H9 (cell line): ENCODE data around the gene OR12D1. TPM values are rescaled to one million over a fixed set of nuclear protein-coding genes. Genes with fewer than 3 reads are reported as not detected.

Experiments
- DNase-seq: peaks from one replicate; pipeline ENCODE4 v3.0.0-alpha.2; 2017
- H2AFZ ChIP-seq: one replicate; pipeline ENCODE4 v1.6.1; 2013; ENCODE audit warnings: mild to moderate bottlenecking, low read length, control low read depth, moderate library complexity
- H2AK5ac ChIP-seq: 2 replicates; pipeline ENCODE4 v1.6.1; 2013; ENCODE audit warnings: low read length, control low read depth, mixed read lengths; ENCODE audit not compliant: insufficient read length
- H2BK120ac ChIP-seq: one replicate; pipeline ENCODE4 v1.6.1; 2013; ENCODE audit warnings: low read depth, mild to moderate bottlenecking, low read length, control low read depth, inconsistent platforms; ENCODE audit not compliant: poor library complexity, severe bottlenecking
- H2BK12ac ChIP-seq: 2 replicates; pipeline ENCODE4 v1.6.1; 2013; ENCODE audit warnings: low read length, control low read depth, mixed read lengths, low read depth; ENCODE audit not compliant: insufficient read length
- H2BK15ac ChIP-seq: 2 replicates; pipeline ENCODE4 v1.6.1; 2013; ENCODE audit warnings: low read depth, low read length, control low read depth
- H2BK20ac ChIP-seq: one replicate; pipeline ENCODE4 v1.6.1; 2013; ENCODE audit warnings: low read depth, mild to moderate bottlenecking, low read length, control low read depth, inconsistent platforms; ENCODE audit not compliant: poor library complexity, severe bottlenecking
- H2BK5ac ChIP-seq: 2 replicates; pipeline ENCODE4 v1.6.1; 2013; ENCODE audit warnings: low read length, control low read depth, mixed read lengths; ENCODE audit not compliant: insufficient read length
- H3K14ac ChIP-seq: 2 replicates; pipeline ENCODE4 v1.6.1; 2013; ENCODE audit warnings: low read length, control low read depth; ENCODE audit not compliant: insufficient read depth
- H3K18ac ChIP-seq: 2 replicates; pipeline ENCODE4 v1.6.1; 2013; ENCODE audit warnings: low read depth, mild to moderate bottlenecking, mixed read lengths, low read length, control low read depth; ENCODE audit not compliant: insufficient read length
- H3K23ac ChIP-seq: 2 replicates; pipeline ENCODE4 v1.6.1; 2013; ENCODE audit warnings: low read length, control low read depth, mixed read lengths, low read depth; ENCODE audit not compliant: insufficient read length
- H3K23me2 ChIP-seq: 2 replicates; pipeline ENCODE4 v1.6.1; 2013; ENCODE audit warnings: low read depth, mild to moderate bottlenecking, mixed read lengths, low read length, control low read depth; ENCODE audit not compliant: insufficient read length, poor library complexity, severe bottlenecking
- H3K27ac ChIP-seq: 2 replicates; pipeline ENCODE4 v1.5.1; 2013; ENCODE audit warnings: low read length, control low read depth, mixed read lengths, low read depth; ENCODE audit not compliant: insufficient read length
- H3K27me3 ChIP-seq: 2 replicates; pipeline ENCODE4 v1.6.1; 2013; ENCODE audit warnings: low read length, control low read depth, inconsistent platforms; ENCODE audit not compliant: insufficient read depth
- H3K4ac ChIP-seq: 2 replicates; pipeline ENCODE4 v1.6.1; 2013; ENCODE audit warnings: low read depth, mild to moderate bottlenecking, control low read depth, inconsistent platforms, low read length, moderate library complexity
- H3K4me1 ChIP-seq: 2 replicates; pipeline ENCODE4 v1.6.1; 2013; ENCODE audit warnings: low read length, control low read depth, inconsistent platforms; ENCODE audit not compliant: insufficient read depth
- H3K4me2 ChIP-seq: 2 replicates; pipeline ENCODE4 v1.6.1; 2013; ENCODE audit warnings: low read length, control low read depth, mixed read lengths; ENCODE audit not compliant: insufficient read length, insufficient read depth
- H3K56ac ChIP-seq: 2 replicates; pipeline ENCODE4 v1.6.1; 2013; ENCODE audit warnings: low read depth, mild to moderate bottlenecking, mixed read lengths, low read length, control low read depth; ENCODE audit not compliant: insufficient read length
- H3K79me1 ChIP-seq: 2 replicates; pipeline ENCODE4 v1.6.1; 2013; ENCODE audit warnings: low read depth, mild to moderate bottlenecking, moderate library complexity, low read length, control low read depth, inconsistent platforms; ENCODE audit not compliant: insufficient read depth, poor library complexity, severe bottlenecking
- H3K79me2 ChIP-seq: 2 replicates; pipeline ENCODE4 v1.6.1; 2013; ENCODE audit warnings: low read length, control low read depth, inconsistent platforms; ENCODE audit not compliant: insufficient read depth
- H3K9ac ChIP-seq: 2 replicates; pipeline ENCODE4 v1.6.1; 2013; ENCODE audit warnings: low read length, control low read depth, mixed read lengths; ENCODE audit not compliant: insufficient read length; ENCODE audit errors: extremely low read depth
- H3K9me3 ChIP-seq: one replicate; pipeline ENCODE4 v1.6.1; 2013; ENCODE audit warnings: low read depth, low read length, inconsistent platforms; ENCODE audit not compliant: control insufficient read depth
- H3T11ph ChIP-seq: one replicate; pipeline ENCODE4 v1.6.1; 2013; ENCODE audit warnings: mild to moderate bottlenecking, low read length, control low read depth, inconsistent platforms
- H4K20me1 ChIP-seq: one replicate; pipeline ENCODE4 v1.6.1; 2013; ENCODE audit not compliant: control insufficient read depth, insufficient read length, insufficient read depth
- H4K5ac ChIP-seq: 2 replicates; pipeline ENCODE4 v1.6.1; 2013; ENCODE audit warnings: low read depth, mild to moderate bottlenecking, mixed read lengths, low read length, control low read depth; ENCODE audit not compliant: insufficient read length
- H4K8ac ChIP-seq: replicated peaks from 2 replicates; pipeline ENCODE4 v1.6.1; 2013; ENCODE audit warnings: low read length, control low read depth, mixed read lengths, low read depth; ENCODE audit not compliant: insufficient read length
- H4K91ac ChIP-seq: 2 replicates; pipeline ENCODE4 v1.6.1; 2013; ENCODE audit warnings: low read depth, mild to moderate bottlenecking, moderate library complexity, mixed read lengths, low read length, control low read depth; ENCODE audit not compliant: insufficient read length
- H3K27ac Mint-ChIP-seq, 3 experiments: 2 replicates in 2 of 3; 3 replicates in 1 of 3; pipeline ENCODE4 v1.8.0; 2020 to 2021; ENCODE audit warnings: mixed read lengths in 3 of 3, mild to moderate bottlenecking in 1 of 3, moderate library complexity in 1 of 3
- H3K27me3 Mint-ChIP-seq: 2 replicates; pipeline ENCODE4 v1.8.0; 2021; ENCODE audit warnings: low read depth, mild to moderate bottlenecking, moderate library complexity, mixed read lengths
- H3K36me3 Mint-ChIP-seq, 3 experiments: 2 replicates in 2 of 3; 3 replicates in 1 of 3; pipeline ENCODE4 v1.8.0; 2020 to 2021; ENCODE audit warnings: low read depth in 3 of 3, mixed read lengths in 3 of 3; ENCODE audit not compliant: insufficient read depth in 1 of 3
- H3K4me1 Mint-ChIP-seq, 2 experiments: 2 replicates each; pipeline ENCODE4 v1.8.0; 2020; ENCODE audit warnings: mixed read lengths in 2 of 2
- H3K4me3 Mint-ChIP-seq, 2 experiments: 2 replicates in 1 of 2; 3 replicates in 1 of 2; pipeline ENCODE4 v1.8.0; 2020 to 2021; ENCODE audit warnings: mild to moderate bottlenecking in 2 of 2, mixed read lengths in 2 of 2, moderate library complexity in 1 of 2
- H3K9me3 Mint-ChIP-seq, 2 experiments: 2 replicates in 1 of 2; 3 replicates in 1 of 2; pipeline ENCODE4 v1.8.0; 2020; ENCODE audit warnings: mild to moderate bottlenecking in 2 of 2, mixed read lengths in 2 of 2, moderate library complexity in 1 of 2
- CTCF ChIP-seq: fragments of 200-600 bp; sonication (generic); conservative IDR thresholded peaks from 3 replicates; pipeline ENCODE4 v1.8.0; 2021; ENCODE audit warnings: antibody characterized with exemption, mild to moderate bottlenecking
- WGBS: extraction: QIAGEN DNeasy Blood & Tissue Kit; methylation state at CpG from one replicate; pipeline ENCODE4 v1.1.7; 2013; ENCODE audit warnings: missing lambda C conversion rate, low lambda C conversion rate, mixed read lengths; ENCODE audit not compliant: insufficient read length; ENCODE audit errors: extremely low coverage; 5-methylcytosine and 5-hydroxymethylcytosine counted together
- total RNA-seq: library from RNA; stranded (reverse); gene quantifications from 2 replicates; pipeline ENCODE4 v1.2.1, GENCODE V29; 2021

The OR12D1 gene
- total RNA-seq, 1 experiment from 2014 or later, result not detected

- H3K4me3 Mint-ChIP-seq, result no peak overlapping the region
- H3K18ac ChIP-seq, result no peak overlapping the region
- H4K5ac ChIP-seq, result no peak overlapping the region
- H3K23ac ChIP-seq, result no peak overlapping the region
- no peak overlapping the region for H3K4ac ChIP-seq
- no peak overlapping the region for H3K4me2 ChIP-seq
- H3K36me3 Mint-ChIP-seq, result no peaks in the 10 kb centered on the region
- H2BK12ac ChIP-seq, result no peak overlapping the region
- no peak for TF ChIP-seq CTCF
- H3K14ac ChIP-seq, result no peak overlapping the region
- H2BK15ac ChIP-seq, result no peak overlapping the region
- no peak overlapping the region for H2BK5ac ChIP-seq
- H4K20me1 ChIP-seq, result no peaks in the 10 kb centered on the region
- no peak overlapping the region for H2BK20ac ChIP-seq
- H3K56ac ChIP-seq, result no peak overlapping the region
- peaks cover 0 to 2% of the 10 kb centered on the region in 2 experiments; a peak in 3 of 5 replicates for H3K9me3 Mint-ChIP-seq
- H3K4me1 Mint-ChIP-seq, result peaks cover 3% of the 10 kb centered on the region in 2 experiments; a peak in 3 of 4 replicates
- H4K91ac ChIP-seq, result no peak overlapping the region
- no peaks in the 10 kb centered on the region for H3K27me3 ChIP-seq
- no peak overlapping the region for H3K27ac ChIP-seq
- H3K79me2 ChIP-seq, result no peaks in the 10 kb centered on the region
- no peaks in the 10 kb centered on the region for H3K79me1 ChIP-seq
- no peak overlapping the region for H2AK5ac ChIP-seq
- H3K27me3 Mint-ChIP-seq, result no peaks in the 10 kb centered on the region; the same call in 1 of the 2 replicates
- no peak overlapping the region for H3K27ac Mint-ChIP-seq
- H3K9me3 ChIP-seq, result no peaks in the 10 kb centered on the region
- H3K4me1 ChIP-seq, result 0 out of 2 replicates have a peak, but pooled peaks cover 4% of the 10 kb centered on the region
- no peak overlapping the region for H3T11ph ChIP-seq
- H3K9ac ChIP-seq, result no peak overlapping the region
- no peak for DNase-seq
- no peak overlapping the region for H2BK120ac ChIP-seq
- H2AFZ ChIP-seq, result no peak overlapping the region
- WGBS, result no CpG with 5 or more reads among the region's 2 CpGs
- no peaks in the 10 kb centered on the region for H3K23me2 ChIP-seq
- no peak overlapping the region for H4K8ac ChIP-seq
These were observed 50.6 kb downstream of the OR12D1 start for GRCh38 chr6:29465279-29465678.
